ENCODE results near the gene MCF2. TPM values are rescaled to one million over a fixed set of nuclear protein-coding genes. Genes with fewer than 3 reads are reported as not detected.
A peak's percentile ranks its signal among the peaks of the same experiment; 100 is the strongest.

MCF2 gene
- total and polyA plus RNA-seq, 2 donors (not counting 1 experiment from before 2014, with no cell fraction given): under 0.01 to 0.05 TPM

DNA sequence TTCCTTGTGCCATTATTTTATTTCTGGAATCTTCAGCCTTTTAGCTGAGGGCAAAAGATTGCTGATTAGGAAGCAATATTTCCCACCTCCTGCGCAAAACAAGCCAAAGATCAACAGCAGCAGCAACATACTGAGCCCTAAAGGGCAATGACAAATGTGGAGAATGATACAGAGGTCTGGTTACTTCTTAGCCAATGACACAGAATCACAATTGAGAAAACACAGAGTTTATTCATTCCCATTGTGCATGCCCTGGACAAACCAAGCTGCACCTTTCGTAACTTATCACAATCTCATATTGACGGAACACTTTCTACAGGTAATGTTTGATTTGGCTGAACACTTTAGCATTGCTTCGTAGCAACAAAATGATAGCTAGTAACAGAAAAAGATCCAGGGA lies 164.0 kb downstream of the MCF2 start:
- no peak for TF ChIP-seq EZH2 (IDR thresholded peaks at IDR 0.05; ENCODE audit: low read length, missing control alignments)
- TF ChIP-seq, protein P1, sequence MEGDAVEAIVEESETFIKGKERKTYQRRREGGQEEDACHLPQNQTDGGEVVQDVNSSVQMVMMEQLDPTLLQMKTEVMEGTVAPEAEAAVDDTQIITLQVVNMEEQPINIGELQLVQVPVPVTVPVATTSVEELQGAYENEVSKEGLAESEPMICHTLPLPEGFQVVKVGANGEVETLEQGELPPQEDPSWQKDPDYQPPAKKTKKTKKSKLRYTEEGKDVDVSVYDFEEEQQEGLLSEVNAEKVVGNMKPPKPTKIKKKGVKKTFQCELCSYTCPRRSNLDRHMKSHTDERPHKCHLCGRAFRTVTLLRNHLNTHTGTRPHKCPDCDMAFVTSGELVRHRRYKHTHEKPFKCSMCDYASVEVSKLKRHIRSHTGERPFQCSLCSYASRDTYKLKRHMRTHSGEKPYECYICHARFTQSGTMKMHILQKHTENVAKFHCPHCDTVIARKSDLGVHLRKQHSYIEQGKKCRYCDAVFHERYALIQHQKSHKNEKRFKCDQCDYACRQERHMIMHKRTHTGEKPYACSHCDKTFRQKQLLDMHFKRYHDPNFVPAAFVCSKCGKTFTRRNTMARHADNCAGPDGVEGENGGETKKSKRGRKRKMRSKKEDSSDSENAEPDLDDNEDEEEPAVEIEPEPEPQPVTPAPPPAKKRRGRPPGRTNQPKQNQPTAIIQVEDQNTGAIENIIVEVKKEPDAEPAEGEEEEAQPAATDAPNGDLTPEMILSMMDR (conservative IDR thresholded peaks at IDR 0.05 in 1 of 2, IDR thresholded peaks at IDR 0.05 in 1 of 2; ENCODE audit: low read depth in 1 of 2, low read length in 2 of 2): no peak
- Histone ChIP-seq H3K4me1 (ENCODE audit: control insufficient read depth, extremely low read depth, insufficient read depth, low read length) (no peaks in the 10 kb centered on the region), H3K4me2 (ENCODE audit: extremely low read depth, insufficient read depth, low read length) (no peak overlapping the region), H3K36me3 (ENCODE audit: control insufficient read depth, insufficient read depth, low read length) (no peaks in the 10 kb centered on the region), H3K27ac (ENCODE audit: insufficient read depth, low read length) (no peak overlapping the region), H3K4me3 (replicated peaks in 1 of 4; ENCODE audit: control extremely low read depth in 1 of 4, insufficient read depth in 1 of 4, low read depth in 3 of 4, low read length in 4 of 4) (no peak overlapping the region), H2AFZ (ENCODE audit: low read length) (no peak overlapping the region), H3K27me3 (ENCODE audit: control insufficient read depth, insufficient read depth, low read length) (no peaks in the 10 kb centered on the region), H3K9me3 (ENCODE audit: control insufficient read depth, insufficient read depth, low read depth, low read length) (no peaks in the 10 kb centered on the region), H3K9ac (ENCODE audit: insufficient read depth, low read length) (no peak overlapping the region), H4K20me1 (ENCODE audit: control insufficient read depth, extremely low read depth, insufficient read depth, low read length) (no peaks in the 10 kb centered on the region), H3K79me2 (ENCODE audit: control insufficient read depth, insufficient read depth, low read length) (no peaks in the 10 kb centered on the region)
- DNase-seq (ENCODE audit: low read depth in 2 of 2): no peak

DNA sequence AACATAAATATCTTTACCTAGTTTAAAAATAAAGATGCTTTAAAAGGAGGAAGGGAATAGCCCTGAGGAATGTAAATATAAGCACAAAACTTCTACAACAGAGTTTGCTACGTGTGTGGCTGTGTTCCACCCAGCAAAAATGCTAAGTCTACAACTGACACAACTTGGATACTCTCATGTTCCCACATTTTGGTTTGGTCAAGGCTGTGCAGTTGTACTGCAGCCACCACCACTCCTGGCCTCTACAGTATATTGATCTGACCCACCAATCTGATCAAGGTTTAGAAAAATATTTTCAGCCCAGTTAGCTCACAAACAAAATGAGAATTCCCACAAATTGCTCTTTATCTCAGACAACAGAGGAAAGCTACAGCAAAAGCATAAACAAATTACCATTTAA lies 165.3 kb downstream of the MCF2 start:
- Histone ChIP-seq H3K4me2 (ENCODE audit: extremely low read depth, insufficient read depth, low read length) (no peak overlapping the region), H2AFZ (ENCODE audit: low read length) (no peak overlapping the region), H3K9ac (ENCODE audit: insufficient read depth, low read length) (no peak overlapping the region), H3K27ac (ENCODE audit: insufficient read depth, low read length) (no peak overlapping the region), H3K9me3 (ENCODE audit: control insufficient read depth, insufficient read depth, low read depth, low read length) (no peaks in the 10 kb centered on the region), H4K20me1 (ENCODE audit: control insufficient read depth, extremely low read depth, insufficient read depth, low read length) (no peaks in the 10 kb centered on the region), H3K36me3 (ENCODE audit: control insufficient read depth, insufficient read depth, low read length) (no peaks in the 10 kb centered on the region), H3K4me3 (replicated peaks in 1 of 4; ENCODE audit: control extremely low read depth in 1 of 4, insufficient read depth in 1 of 4, low read depth in 3 of 4, low read length in 4 of 4) (no peak overlapping the region), H3K27me3 (ENCODE audit: control insufficient read depth, insufficient read depth, low read length) (no peaks in the 10 kb centered on the region), H3K4me1 (ENCODE audit: control insufficient read depth, extremely low read depth, insufficient read depth, low read length) (no peaks in the 10 kb centered on the region), H3K79me2 (ENCODE audit: control insufficient read depth, insufficient read depth, low read length) (no peaks in the 10 kb centered on the region)
- no peak for TF ChIP-seq EZH2 (IDR thresholded peaks at IDR 0.05; ENCODE audit: low read length, missing control alignments)
- TF ChIP-seq, protein P1 (conservative IDR thresholded peaks at IDR 0.05 in 1 of 2, IDR thresholded peaks at IDR 0.05 in 1 of 2; ENCODE audit: low read depth in 1 of 2, low read length in 2 of 2): no peak
- DNase-seq (ENCODE audit: low read depth in 2 of 2): no peak

DNA sequence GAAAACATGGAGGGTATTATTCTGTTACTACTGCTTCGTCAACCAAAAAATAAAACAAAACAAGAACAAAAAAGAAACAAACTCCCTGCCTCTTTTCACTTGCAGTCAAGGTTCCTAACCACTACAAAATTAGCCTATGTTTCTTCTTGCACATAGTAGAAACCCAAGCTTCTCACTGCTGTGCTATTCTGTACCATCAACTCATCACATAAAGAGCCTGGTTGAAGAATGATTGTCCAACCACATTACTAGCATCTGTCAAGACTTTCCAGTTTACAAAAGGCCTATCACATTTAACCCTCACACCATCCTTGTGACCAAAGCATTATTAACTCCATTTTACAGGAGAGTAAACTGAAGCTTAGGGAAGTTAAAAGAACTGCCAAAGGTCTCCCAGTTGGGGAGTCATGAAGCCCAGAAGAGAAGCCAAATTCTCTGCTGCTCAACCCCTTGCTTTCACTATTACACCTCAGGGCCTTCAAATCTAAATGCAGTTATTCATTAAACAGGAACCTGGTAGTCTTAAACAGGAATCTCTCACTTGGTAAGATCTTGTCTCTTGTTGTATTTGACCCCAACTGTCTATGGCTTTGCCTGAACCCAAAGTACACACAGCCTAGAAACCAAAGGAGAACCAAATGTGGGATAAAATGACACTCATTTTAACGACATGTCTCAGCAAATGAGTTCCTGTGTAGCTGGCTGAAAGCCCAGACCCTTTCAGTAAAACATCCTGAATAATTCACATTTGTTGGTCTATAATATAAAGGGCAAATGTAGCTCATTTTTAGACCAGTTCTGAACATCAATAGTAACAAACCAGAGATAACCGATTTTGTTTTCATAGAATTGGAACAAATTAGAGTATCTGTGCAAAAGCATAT lies 168.8 kb downstream of the MCF2 start:
- Histone ChIP-seq H4K20me1 (ENCODE audit: control insufficient read depth, extremely low read depth, insufficient read depth, low read length) (no peaks in the 10 kb centered on the region), H3K9me3 (ENCODE audit: control insufficient read depth, insufficient read depth, low read depth, low read length) (no peaks in the 10 kb centered on the region), H3K4me3 (replicated peaks in 1 of 4; ENCODE audit: control extremely low read depth in 1 of 4, insufficient read depth in 1 of 4, low read depth in 3 of 4, low read length in 4 of 4) (no peak overlapping the region), H3K79me2 (ENCODE audit: control insufficient read depth, insufficient read depth, low read length) (no peaks in the 10 kb centered on the region), H3K9ac (ENCODE audit: insufficient read depth, low read length) (no peak overlapping the region), H3K4me1 (ENCODE audit: control insufficient read depth, extremely low read depth, insufficient read depth, low read length) (no peaks in the 10 kb centered on the region), H3K4me2 (ENCODE audit: extremely low read depth, insufficient read depth, low read length) (no peak overlapping the region), H3K27ac (ENCODE audit: insufficient read depth, low read length) (no peak overlapping the region), H3K27me3 (ENCODE audit: control insufficient read depth, insufficient read depth, low read length) (no peaks in the 10 kb centered on the region), H3K36me3 (ENCODE audit: control insufficient read depth, insufficient read depth, low read length) (no peaks in the 10 kb centered on the region), H2AFZ (ENCODE audit: low read length) (no peak overlapping the region)
- DNase-seq (ENCODE audit: low read depth in 2 of 2): peak in 1 of 2 donors; percentile 2
- TF ChIP-seq EZH2 (IDR thresholded peaks at IDR 0.05; ENCODE audit: low read length, missing control alignments): no peak
- TF ChIP-seq, protein P1 (conservative IDR thresholded peaks at IDR 0.05 in 1 of 2, IDR thresholded peaks at IDR 0.05 in 1 of 2; ENCODE audit: low read depth in 1 of 2, low read length in 2 of 2): no peak
